Epithelial cell of esophagus (primary cell): Measurements from ENCODE around the gene ADARB2.
"Not testable (repeated sequence)": the region's sequence is repeated elsewhere in the genome, so short reads cannot be mapped to it uniquely, and the experiment has no call there.

Source experiments
- DNase-seq: peaks from one replicate; pipeline ENCODE4 v3.0.0; 2010; ENCODE audit warnings: low read depth
- H3K4me3 ChIP-seq: 2 replicates; pipeline ENCODE4 v1.5.1; 2011; ENCODE audit warnings: mild to moderate bottlenecking, low read length, control low read depth
- TF ChIP-seq, protein P1 (sequence below): IDR thresholded peaks from 2 replicates; pipeline ENCODE4 v1.5.1; 2011; ENCODE audit warnings: low read depth, mild to moderate bottlenecking, low read length, control low read depth, inconsistent platforms; ENCODE audit not compliant: insufficient read depth; ENCODE audit errors: missing control alignments

ADARB2 gene

DNA sequence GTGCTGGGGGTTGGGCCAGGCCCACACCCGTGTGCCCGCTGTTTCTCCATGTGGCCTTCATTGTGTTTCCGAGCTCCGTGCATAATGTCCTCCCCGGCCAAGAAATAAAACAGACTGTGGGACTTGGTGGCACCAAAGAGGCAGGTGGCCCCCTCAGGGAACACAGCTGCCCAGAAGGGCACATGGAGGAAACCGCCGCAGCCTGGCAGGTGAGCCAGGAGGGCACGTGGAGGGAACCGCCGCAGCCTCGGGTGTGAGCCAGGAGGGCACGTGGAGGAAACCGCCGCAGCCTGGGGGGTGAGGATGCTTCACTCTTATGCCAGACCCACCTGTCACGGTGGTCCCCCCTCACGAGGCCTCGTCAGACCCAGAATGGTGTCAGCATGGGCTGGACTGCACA, 392.5 kb downstream of the ADARB2 start:
- TF ChIP-seq, protein P1, sequence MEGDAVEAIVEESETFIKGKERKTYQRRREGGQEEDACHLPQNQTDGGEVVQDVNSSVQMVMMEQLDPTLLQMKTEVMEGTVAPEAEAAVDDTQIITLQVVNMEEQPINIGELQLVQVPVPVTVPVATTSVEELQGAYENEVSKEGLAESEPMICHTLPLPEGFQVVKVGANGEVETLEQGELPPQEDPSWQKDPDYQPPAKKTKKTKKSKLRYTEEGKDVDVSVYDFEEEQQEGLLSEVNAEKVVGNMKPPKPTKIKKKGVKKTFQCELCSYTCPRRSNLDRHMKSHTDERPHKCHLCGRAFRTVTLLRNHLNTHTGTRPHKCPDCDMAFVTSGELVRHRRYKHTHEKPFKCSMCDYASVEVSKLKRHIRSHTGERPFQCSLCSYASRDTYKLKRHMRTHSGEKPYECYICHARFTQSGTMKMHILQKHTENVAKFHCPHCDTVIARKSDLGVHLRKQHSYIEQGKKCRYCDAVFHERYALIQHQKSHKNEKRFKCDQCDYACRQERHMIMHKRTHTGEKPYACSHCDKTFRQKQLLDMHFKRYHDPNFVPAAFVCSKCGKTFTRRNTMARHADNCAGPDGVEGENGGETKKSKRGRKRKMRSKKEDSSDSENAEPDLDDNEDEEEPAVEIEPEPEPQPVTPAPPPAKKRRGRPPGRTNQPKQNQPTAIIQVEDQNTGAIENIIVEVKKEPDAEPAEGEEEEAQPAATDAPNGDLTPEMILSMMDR: no peak
- no peak overlapping the region for H3K4me3 ChIP-seq
- DNase-seq: no peak

DNA sequence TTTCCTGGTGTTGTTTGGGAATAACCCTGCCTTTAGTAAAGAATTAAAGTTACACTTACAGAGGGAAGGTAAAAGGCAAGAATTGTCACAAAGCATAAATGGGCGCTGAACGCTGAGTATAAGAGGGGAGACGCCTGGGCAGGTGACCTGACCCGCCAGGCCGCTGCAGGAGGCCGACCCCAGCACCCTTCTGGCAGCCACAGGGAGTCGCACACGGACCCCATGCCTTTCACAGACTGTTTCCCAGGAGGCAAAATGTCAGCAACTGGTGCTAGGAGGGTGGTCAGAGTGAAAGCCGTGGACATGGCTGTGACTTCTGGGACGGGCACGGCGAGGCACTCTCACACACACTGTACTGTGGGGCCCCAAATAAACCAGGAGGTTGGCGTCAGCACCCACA, 392.9 kb downstream of the ADARB2 start:
- no peak for DNase-seq
- TF ChIP-seq, protein P1: no peak
- no peak overlapping the region for H3K4me3 ChIP-seq

DNA sequence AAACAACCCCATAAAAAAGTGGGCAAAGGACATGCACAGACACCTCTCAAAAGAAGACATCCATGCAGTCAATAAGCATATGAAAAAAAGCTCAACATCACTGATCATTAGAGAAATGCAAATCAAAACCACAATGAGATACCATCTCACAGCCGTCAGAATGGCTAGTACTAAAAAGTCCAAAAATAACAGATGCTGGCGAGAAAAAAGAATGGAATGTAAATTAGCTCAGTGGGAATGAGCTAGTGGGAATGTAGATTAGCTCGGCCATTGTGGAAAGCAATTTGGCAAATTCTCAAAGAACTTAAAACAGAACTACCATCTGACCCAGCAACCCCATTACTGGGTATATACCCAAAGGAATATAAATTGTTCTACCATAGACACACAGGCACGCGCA, 394.1 kb downstream of the ADARB2 start:
- no peak for DNase-seq
- TF ChIP-seq, protein P1: no peak
- no peak overlapping the region for H3K4me3 ChIP-seq

DNA sequence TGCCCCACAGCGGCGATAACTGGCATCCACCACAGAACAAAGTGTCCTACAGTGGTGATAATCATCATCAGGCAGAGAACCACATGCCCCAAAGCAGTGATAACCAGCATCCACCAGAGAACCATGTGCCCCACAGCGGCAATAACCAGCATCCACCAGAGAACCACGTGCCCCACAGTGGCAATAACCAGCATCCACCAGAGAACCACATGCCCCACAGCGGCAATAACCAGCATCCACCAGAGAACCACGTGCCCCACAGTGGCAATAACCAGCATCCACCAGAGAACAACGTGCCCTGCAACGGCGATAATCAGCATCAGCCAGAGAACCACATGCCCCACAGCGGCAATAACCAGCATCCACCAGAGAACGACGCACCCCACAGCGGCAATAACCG, 396.3 kb downstream of the ADARB2 start:
- H3K4me3 ChIP-seq, DNase-seq: not testable (repeated sequence)

DNA sequence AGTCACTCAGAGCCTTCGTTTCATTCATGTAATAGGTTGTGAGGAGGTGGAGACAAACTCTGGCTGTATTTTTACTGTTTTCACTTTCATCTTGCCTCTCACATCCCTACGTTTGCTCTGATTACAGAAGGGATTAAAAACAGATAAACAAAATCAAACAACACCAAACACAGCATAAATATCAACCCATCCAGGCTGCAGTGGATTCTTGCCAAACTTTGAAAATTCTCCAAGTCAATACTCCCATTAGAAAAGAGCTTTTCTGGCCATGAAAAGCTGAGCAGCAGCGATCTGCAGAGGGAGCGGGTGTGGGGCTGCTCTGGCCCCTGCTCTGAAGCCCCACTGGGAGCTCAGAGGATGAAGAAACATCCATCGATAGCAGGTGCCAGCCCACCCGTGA, 397.9 kb downstream of the ADARB2 start:
- TF ChIP-seq, protein P1: no peak
- no peak for DNase-seq
- H3K4me3 ChIP-seq: no peak overlapping the region

DNA sequence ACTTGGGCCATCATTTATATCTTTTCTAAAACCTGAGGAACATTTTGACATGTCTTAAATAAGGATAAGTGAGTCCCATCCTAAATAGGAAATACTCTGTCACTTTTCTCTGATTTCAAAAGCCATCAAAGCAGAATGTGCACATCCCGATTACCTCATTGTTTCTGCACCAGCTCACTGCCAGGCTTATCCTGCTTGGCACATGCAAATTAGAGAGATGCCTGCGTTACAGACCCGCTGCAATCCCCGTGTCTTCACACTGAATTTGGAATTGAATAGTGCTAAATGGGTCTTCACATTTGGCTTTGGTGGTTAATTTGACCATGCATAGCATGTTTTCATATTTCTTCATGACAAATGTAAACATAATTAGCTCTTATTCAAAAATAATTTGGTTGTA, 401.7 kb downstream of the ADARB2 start:
- TF ChIP-seq, protein P1: no peak
- DNase-seq: no peak

DNA sequence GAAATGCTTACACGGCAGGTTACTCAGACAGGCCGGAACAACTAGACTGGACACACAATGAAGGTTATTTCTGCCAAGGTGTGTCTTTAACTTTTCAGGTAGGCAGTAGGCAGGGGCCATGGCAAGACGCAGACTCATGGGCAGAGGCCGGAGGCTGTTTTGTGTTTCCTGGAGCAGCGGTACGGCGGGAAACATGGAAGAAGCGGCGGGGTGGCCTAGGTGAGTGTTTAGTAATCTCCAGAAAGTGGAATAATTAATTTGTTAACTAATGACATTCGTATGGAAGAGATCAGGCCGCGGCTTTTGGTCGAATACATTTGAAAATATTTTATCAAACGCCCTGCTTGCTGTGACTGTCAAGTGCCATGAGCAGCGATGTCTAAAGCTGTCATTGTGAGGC, 403.3 kb downstream of the ADARB2 start:
- TF ChIP-seq, protein P1: no peak
- H3K4me3 ChIP-seq: no peak overlapping the region
- no peak for DNase-seq

More for the DNA sequence above, 401.7 kb downstream of the ADARB2 start:
- H3K4me3 ChIP-seq: no peak overlapping the region

DNA sequence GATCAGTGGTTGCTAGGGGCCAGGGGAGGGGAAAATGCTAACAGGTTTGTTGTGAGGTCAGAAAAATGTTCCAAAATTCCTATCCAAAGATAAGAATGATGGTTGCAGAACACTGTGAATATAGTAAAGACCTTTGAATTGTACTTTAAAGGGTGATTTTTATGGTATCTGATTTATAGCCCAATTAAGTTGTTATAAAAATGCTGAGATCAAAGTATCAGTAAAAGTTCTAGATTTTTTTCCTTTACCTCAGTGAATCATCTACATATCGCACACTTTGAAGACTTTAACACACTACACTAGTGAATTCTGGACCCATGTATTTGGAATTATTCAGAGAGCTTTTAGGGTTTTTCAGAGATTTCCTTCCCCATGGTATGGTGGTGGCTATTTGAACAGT, 405.8 kb downstream of the ADARB2 start:
- no peak for DNase-seq
- TF ChIP-seq, protein P1: no peak
- no peak overlapping the region for H3K4me3 ChIP-seq
